ENCODE results near the gene WDR1. TPM values are rescaled to one million over a fixed set of nuclear protein-coding genes. Genes with fewer than 3 reads are reported as not detected.
"Not testable (repeated sequence)": the region's sequence is repeated elsewhere in the genome, so short reads cannot be mapped to it uniquely, and the experiment has no call there.

WDR1 gene
- total RNA-seq, 2 experiments from 2014 or later: 371 to 372 TPM

- ATAC-seq (ENCODE audit: low read depth) (no peak), DNase-seq (no peak)
- no peaks in the 10 kb centered on the region for H3K36me3 Mint-ChIP-seq
- H3K27ac Mint-ChIP-seq: no peak overlapping the region
- POLR2A ChIA-PET: interaction anchor here (1.0 kb wide), 1 partner anchor 27 kb away, joined by 4 read pairs; no protein-coding TSS in a partner anchor
- no peaks in the 10 kb centered on the region for H3K4me1 Mint-ChIP-seq
- H3K4me3 Mint-ChIP-seq: no peak overlapping the region
- H3K27me3 Mint-ChIP-seq: peaks cover 2% of the 10 kb centered on the region
- H3K9me3 Mint-ChIP-seq: no peaks in the 10 kb centered on the region
These were observed 34.6 kb upstream of the WDR1 start for GRCh38 chr4:10151182-10151581.

- POLR2A ChIA-PET: no interaction called here
- Mint-ChIP-seq H3K9me3 (no peaks in the 10 kb centered on the region), H3K27ac (no peak overlapping the region), H3K4me3 (no peak overlapping the region), H3K36me3 (no peaks in the 10 kb centered on the region), H3K4me1 (no peaks in the 10 kb centered on the region), H3K27me3 (peaks cover 3% of the 10 kb centered on the region)
- DNase-seq (no peak), ATAC-seq (ENCODE audit: low read depth) (no peak)
These were observed 28.4 kb upstream of the WDR1 start for GRCh38 chr4:10144966-10145365.

- Mint-ChIP-seq H3K27me3 (peaks cover 3% of the 10 kb centered on the region), H3K36me3 (no peaks in the 10 kb centered on the region), H3K4me3 (no peak overlapping the region), H3K4me1 (no peaks in the 10 kb centered on the region), H3K9me3 (no peaks in the 10 kb centered on the region), H3K27ac (no peak overlapping the region)
- DNase-seq (no peak), ATAC-seq (ENCODE audit: low read depth) (no peak)
- POLR2A ChIA-PET: no interaction called here
These were observed 27.9 kb upstream of the WDR1 start for GRCh38 chr4:10144479-10144878.

- Mint-ChIP-seq H3K4me3 (no peak overlapping the region), H3K27ac (no peak overlapping the region), H3K9me3 (peaks cover 2% of the 10 kb centered on the region), H3K27me3 (peaks cover 3% of the 10 kb centered on the region), H3K36me3 (no peaks in the 10 kb centered on the region), H3K4me1 (no peaks in the 10 kb centered on the region)
- DNase-seq (no peak), ATAC-seq (ENCODE audit: low read depth) (no peak)
- POLR2A ChIA-PET: no interaction called here
These were observed 26.6 kb upstream of the WDR1 start for GRCh38 chr4:10143171-10143570.

- ATAC-seq (ENCODE audit: low read depth) (no peak), DNase-seq (no peak)
- no peak overlapping the region for H3K4me3 Mint-ChIP-seq
- H3K27me3 Mint-ChIP-seq: peaks cover 3% of the 10 kb centered on the region
- peaks cover 2% of the 10 kb centered on the region for H3K9me3 Mint-ChIP-seq
- H3K36me3 Mint-ChIP-seq: no peaks in the 10 kb centered on the region
- H3K4me1 Mint-ChIP-seq: no peaks in the 10 kb centered on the region
- H3K27ac Mint-ChIP-seq: no peak overlapping the region
- POLR2A ChIA-PET: no interaction called here
These were observed 24.5 kb upstream of the WDR1 start for GRCh38 chr4:10140866-10141759.

- Mint-ChIP-seq H3K27me3 (no peaks in the 10 kb centered on the region), H3K27ac (no peak overlapping the region), H3K9me3 (peaks cover 2% of the 10 kb centered on the region), H3K4me3 (no peak overlapping the region), H3K36me3 (no peaks in the 10 kb centered on the region), H3K4me1 (no peaks in the 10 kb centered on the region)
- ATAC-seq (ENCODE audit: low read depth) (no peak), DNase-seq (no peak)
- POLR2A ChIA-PET: no interaction called here
These were observed 22.9 kb upstream of the WDR1 start for GRCh38 chr4:10139518-10139917.

- no peak for DNase-seq
- Mint-ChIP-seq H3K27me3 (no peaks in the 10 kb centered on the region), H3K36me3 (no peaks in the 10 kb centered on the region), H3K9me3 (peaks cover 4% of the 10 kb centered on the region), H3K4me1 (no peaks in the 10 kb centered on the region), H3K27ac (no peak overlapping the region), H3K4me3 (no peak overlapping the region)
- POLR2A ChIA-PET: no interaction called here
- ATAC-seq (ENCODE audit: low read depth): no peak
These were observed 18.7 kb upstream of the WDR1 start for GRCh38 chr4:10135260-10135659.

- no peaks in the 10 kb centered on the region for H3K27me3 Mint-ChIP-seq
- POLR2A ChIA-PET: interaction anchor here (1.4 kb wide), 1 partner anchor 16 kb away, joined by 5 read pairs; no protein-coding TSS in a partner anchor
- H3K4me1 Mint-ChIP-seq: no peaks in the 10 kb centered on the region
- DNase-seq: no peak
- ATAC-seq (ENCODE audit: low read depth): no peak
- H3K27ac Mint-ChIP-seq: no peak overlapping the region
- H3K36me3 Mint-ChIP-seq: no peaks in the 10 kb centered on the region
- peaks cover 4% of the 10 kb centered on the region for H3K9me3 Mint-ChIP-seq
- H3K4me3 Mint-ChIP-seq: no peak overlapping the region
These were observed 17.5 kb upstream of the WDR1 start for GRCh38 chr4:10134141-10134540.

- Mint-ChIP-seq H3K4me1 (no peaks in the 10 kb centered on the region), H3K4me3 (no peak overlapping the region), H3K9me3 (peaks cover 2% of the 10 kb centered on the region), H3K36me3 (no peaks in the 10 kb centered on the region), H3K27ac (no peak overlapping the region), H3K27me3 (no peaks in the 10 kb centered on the region)
- POLR2A ChIA-PET: no interaction called here
- DNase-seq (no peak), ATAC-seq (ENCODE audit: low read depth) (no peak)
These were observed 14.6 kb upstream of the WDR1 start for GRCh38 chr4:10131202-10131601.

GRCh38 chr4:10130178-10130888 is 13.7 kb upstream of the WDR1 start:
- H3K27me3 Mint-ChIP-seq: no peaks in the 10 kb centered on the region
- H3K36me3 Mint-ChIP-seq: no peaks in the 10 kb centered on the region
- peaks cover 2% of the 10 kb centered on the region for H3K9me3 Mint-ChIP-seq
- H3K4me3 Mint-ChIP-seq: no peak overlapping the region
- DNase-seq (no peak), ATAC-seq (ENCODE audit: low read depth) (no peak)
- POLR2A ChIA-PET: interaction anchor here (2.6 kb wide), 1 partner anchor 13 kb away, joined by 9 read pairs; the partner anchor contains the start of gene WDR1
- H3K27ac Mint-ChIP-seq: no peak overlapping the region
- no peaks in the 10 kb centered on the region for H3K4me1 Mint-ChIP-seq

- Mint-ChIP-seq H3K9me3 (peaks cover 2% of the 10 kb centered on the region), H3K36me3 (no peaks in the 10 kb centered on the region), H3K27me3 (no peaks in the 10 kb centered on the region), H3K27ac (no peak overlapping the region), H3K4me1 (peaks cover under 1% of the 10 kb centered on the region), H3K4me3 (no peak overlapping the region)
- no peak for DNase-seq
- ATAC-seq (ENCODE audit: low read depth): no peak
- POLR2A ChIA-PET: interaction anchor here (2.6 kb wide), 1 partner anchor 12 kb away, joined by 9 read pairs; the partner anchor contains the start of gene WDR1
These were observed 12.9 kb upstream of the WDR1 start for GRCh38 chr4:10129196-10130177.

GRCh38 chr4:10128761-10129160 is 12.2 kb upstream of the WDR1 start:
- H3K36me3 Mint-ChIP-seq: no peaks in the 10 kb centered on the region
- no peaks in the 10 kb centered on the region for H3K27me3 Mint-ChIP-seq
- no peak overlapping the region for H3K4me3 Mint-ChIP-seq
- H3K9me3 Mint-ChIP-seq: no peaks in the 10 kb centered on the region
- H3K4me1 Mint-ChIP-seq: peaks cover 8% of the 10 kb centered on the region
- H3K27ac Mint-ChIP-seq: no peak overlapping the region
- ATAC-seq (ENCODE audit: low read depth) (no peak), DNase-seq (no peak)
- POLR2A ChIA-PET: interaction anchor here (2.6 kb wide), 1 partner anchor 12 kb away, joined by 9 read pairs; the partner anchor contains the start of gene WDR1

- H3K4me1 Mint-ChIP-seq: peaks cover 20% of the 10 kb centered on the region
- H3K27ac Mint-ChIP-seq; POLR2A ChIA-PET; H3K4me3 Mint-ChIP-seq; H3K9me3 Mint-ChIP-seq; DNase-seq; H3K27me3 Mint-ChIP-seq; ATAC-seq (ENCODE audit: low read depth); H3K36me3 Mint-ChIP-seq: not testable (repeated sequence)
These were observed 10.9 kb upstream of the WDR1 start for GRCh38 chr4:10127531-10127930.
